HCT116 (cell line): ENCODE data around the gene SUMO4. TPM values are rescaled to one million over a fixed set of nuclear protein-coding genes. Genes with fewer than 3 reads are reported as not detected.
A peak's percentile ranks its signal among the peaks of the same experiment; 100 is the strongest.

Experiments used
- ATAC-seq: fragments of 200-7000 bp; cut with Tn5 transposase; 2 replicates; pipeline ENCODE4 v1.9.1; 2020; ENCODE audit warnings: mild to moderate bottlenecking, moderate library complexity
- BruUV-seq: library from RNA; stranded (reverse); fragments of 400-500 nt; replicated peaks from 2 replicates; lab custom pipeline; 2021; lab: Mats Ljungman, UMichigan
- CTCF ChIA-PET: fragments of 300-600 bp; sonication (Branson Sonifier 250); formaldehyde crosslinking; loops from one replicate; lab custom pipeline; 2021; ENCODE audit warnings: antibody characterized with exemption; lab: Charles Lee
- POLR2A ChIA-PET: fragments of 300-600, 350-600 bp; sonication (Branson Sonifier 250); formaldehyde crosslinking; loops from one replicate; lab custom pipeline; 2021; ENCODE audit warnings: antibody characterized with exemption; lab: Charles Lee
- RAD21 ChIA-PET, 2 experiments: fragments of 300-600 bp; sonication (Branson Sonifier 250); formaldehyde crosslinking; loops; one replicate each; lab custom pipeline; 2023; ENCODE audit warnings: low total read pairs in 2 of 2; ENCODE audit not compliant: uncharacterized antibody in 2 of 2, unreplicated experiment in 2 of 2, low non-redundant PET in 1 of 2; lab: Charles Lee
- DNase-seq: peaks from one replicate; pipeline ENCODE4 v3.0.0-alpha.2; 2010; ENCODE audit warnings: low read depth, low spot score
- H2AFZ ChIP-seq: fragments of 200-600 bp; shearing (Covaris generic), sonication (generic); 2 replicates; pipeline ENCODE4 v1.6.1; 2017; ENCODE audit warnings: low read depth, mixed run types, mixed read lengths, antibody characterized with exemption, low read length; ENCODE audit not compliant: poor library complexity, severe bottlenecking
- H3K27ac ChIP-seq: 2 replicates; pipeline ENCODE4 v1.5.1; 2012; ENCODE audit warnings: low read depth, low read length
- H3K27me3 ChIP-seq: fragments of 200-600 bp; sonication (generic); 2 replicates; pipeline ENCODE4 v1.6.1; 2016; ENCODE audit warnings: mixed run types, low read length, mixed read lengths; ENCODE audit not compliant: insufficient read depth
- H3K36me3 ChIP-seq, 2 experiments: fragments of 200-500 bp in 1 of 2; fragments of 200-600 bp in 1 of 2; sonication (Bioruptor generic) in 1 of 2; sonication (generic) in 1 of 2; 2 replicates each; pipeline versions ENCODE4 v1.5.1 to v1.6.1; 2014 to 2016; ENCODE audit warnings: low read length in 2 of 2, inconsistent platforms in 1 of 2, mixed read lengths in 1 of 2, mixed run types in 1 of 2; ENCODE audit not compliant: insufficient read depth in 2 of 2, control insufficient read depth in 1 of 2
- H3K4me1 ChIP-seq, 2 experiments: fragments of 200-600 bp in 1 of 2; sonication (generic) in 1 of 2; 2 replicates each; pipeline versions ENCODE4 v1.5.1 to v1.6.1; 2012 to 2017; ENCODE audit warnings: low read length in 2 of 2, inconsistent platforms in 1 of 2, mild to moderate bottlenecking in 1 of 2, mixed read lengths in 1 of 2, mixed run types in 1 of 2, moderate library complexity in 1 of 2; ENCODE audit not compliant: insufficient read depth in 2 of 2, control insufficient read depth in 1 of 2
- H3K4me2 ChIP-seq: fragments of 200-600 bp; sonication (generic); 2 replicates; pipeline ENCODE4 v1.6.1; 2017; ENCODE audit warnings: mixed run types, low read length, mixed read lengths
- H3K4me3 ChIP-seq, 2 experiments: fragments of 200-600 bp in 1 of 2; sonication (generic) in 1 of 2; replicated peaks in 1 of 2; 2 replicates each; pipeline ENCODE4 v1.5.1; 2011 to 2016; ENCODE audit warnings: low read length in 2 of 2, control low read depth in 1 of 2, low read depth in 1 of 2, mild to moderate bottlenecking in 1 of 2, mixed read lengths in 1 of 2, mixed run types in 1 of 2
- H3K79me2 ChIP-seq: fragments of 200-600 bp; sonication (generic); 2 replicates; pipeline ENCODE4 v1.6.1; 2017; ENCODE audit warnings: mild to moderate bottlenecking, mixed run types, low read length, moderate library complexity, mixed read lengths; ENCODE audit not compliant: insufficient read depth
- H3K9ac ChIP-seq: fragments of 200-600 bp; sonication (generic); 2 replicates; pipeline ENCODE4 v1.6.1; 2016; ENCODE audit warnings: low read length, mixed read lengths
- H3K9me2 ChIP-seq: fragments of 200-600 bp; sonication (generic), shearing (Covaris generic); 2 replicates; pipeline ENCODE4 v1.6.1; 2017; ENCODE audit warnings: mixed run types, mild to moderate bottlenecking, moderate library complexity; ENCODE audit not compliant: insufficient read depth
- H3K9me3 ChIP-seq, 2 experiments: fragments of 200-500 bp in 1 of 2; fragments of 200-600 bp in 1 of 2; sonication (Bioruptor generic) in 1 of 2; sonication (generic) in 1 of 2; 2 replicates each; pipeline ENCODE4 v1.6.1; 2014 to 2017; ENCODE audit warnings: low read length in 2 of 2, mixed read lengths in 2 of 2, inconsistent platforms in 1 of 2, low read depth in 1 of 2, mild to moderate bottlenecking in 1 of 2, mixed run types in 1 of 2, moderate library complexity in 1 of 2; ENCODE audit not compliant: control insufficient read depth in 1 of 2, insufficient read depth in 1 of 2
- H4K20me1 ChIP-seq: fragments of 200-600 bp; sonication (generic), shearing (Covaris generic); 2 replicates; pipeline ENCODE4 v1.6.1; 2017; ENCODE audit warnings: mixed run types, mild to moderate bottlenecking, moderate library complexity; ENCODE audit not compliant: insufficient read depth
- CTCF ChIP-seq, 3 experiments: fragments of 200-600 bp in 1 of 3; sonication (generic) in 1 of 3; IDR thresholded peaks in 2 of 3; conservative IDR thresholded peaks in 1 of 3; 2 replicates each; pipeline ENCODE4 v1.5.1; 2012 to 2017; ENCODE audit warnings: low read depth in 2 of 3, low read length in 2 of 3, antibody characterized with exemption in 1 of 3, borderline replicate concordance in 1 of 3, control low read depth in 1 of 3, mild to moderate bottlenecking in 1 of 3, mixed read lengths in 1 of 3, mixed run types in 1 of 3, moderate library complexity in 1 of 3; ENCODE audit not compliant: insufficient read depth in 1 of 3
- REST ChIP-seq: IDR thresholded peaks from 2 replicates; pipeline ENCODE4 v1.6.1; 2012; ENCODE audit warnings: low read depth
- TCF7L2 ChIP-seq: IDR thresholded peaks from 2 replicates; pipeline ENCODE4 v1.7.0; 2011; ENCODE audit warnings: borderline replicate concordance, inconsistent platforms; ENCODE audit not compliant: insufficient read depth, insufficient read length; ENCODE audit errors: extremely low read depth
- intact Hi-C: fragments of 100-400 bp; cut with micrococcal nuclease; formaldehyde crosslinking; loops from 2 replicates; pipeline ENCODE4 v1.10.0; 2022
- total RNA-seq: library from RNA; stranded (reverse); gene quantifications from one replicate; pipeline ENCODE4 v1.2.1, GENCODE V29; 2021; ENCODE audit not compliant: unreplicated experiment

Gene SUMO4
- total RNA-seq, 1 experiment from 2014 or later: 1.6 TPM

- no peak for TF ChIP-seq REST
Observed at GRCh38 chr6:149445573-149445972, 45.5 kb downstream of the SUMO4 start (continued).

- ATAC-seq: peak; percentile 61; the same call in 1 of the 2 replicates
- H3K4me3 ChIP-seq: no peak overlapping the region
- H3K4me1 ChIP-seq: no peaks in the 10 kb centered on the region
- BruUV-seq: no TSS peak
- ChIA-PET POLR2A (no interaction called here), CTCF (no interaction called here), RAD21 (no interaction called here)
- H3K9me2 ChIP-seq: no peaks in the 10 kb centered on the region
- H3K79me2 ChIP-seq: no peaks in the 10 kb centered on the region
- H3K27ac ChIP-seq: no peak overlapping the region
- intact Hi-C loops: no loop called here
- no peaks in the 10 kb centered on the region for H3K27me3 ChIP-seq
- H3K9me3 ChIP-seq: no peaks in the 10 kb centered on the region
- H3K36me3 ChIP-seq: no peaks in the 10 kb centered on the region
- no peak overlapping the region for H3K9ac ChIP-seq
- TF ChIP-seq CTCF (IDR thresholded peaks at IDR 0.05 in 2 of 3, conservative IDR thresholded peaks at IDR 0.05 in 1 of 3; ENCODE audit: borderline replicate concordance in 1 of 3, insufficient read depth in 1 of 3, low read depth in 2 of 3, low read length in 2 of 3) (peak in 1 of 3 experiments; percentile 22; a peak in 2 of 6 replicates), TCF7L2 (no peak)
- DNase-seq: no peak
- H4K20me1 ChIP-seq: no peaks in the 10 kb centered on the region
- H3K4me2 ChIP-seq: no peak overlapping the region
- H2AFZ ChIP-seq: no peak overlapping the region
Observed at GRCh38 chr6:149446791-149447376, 46.8 kb downstream of the SUMO4 start.
